Measurements from ENCODE around the gene TGFB1.
A peak's percentile ranks its signal among the peaks of the same experiment; 100 is the strongest.
"Not testable (repeated sequence)": the region's sequence is repeated elsewhere in the genome, so short reads cannot be mapped to it uniquely, and the experiment has no call there.

Gene TGFB1

GRCh38 chr19:41353466-41354342, at the start of gene TGFB1:
Gene TGFB1, minus strand, starts transcription at chr19:41353922. Its CDS starts 878 bp downstream, at chr19:41353044.
- peak; percentile 81 for DNase-seq (ENCODE audit: low read depth)

GRCh38 chr19:41402010-41402409, 48.3 kb upstream of the TGFB1 start:
- DNase-seq (ENCODE audit: low read depth) = no peak

GRCh38 chr19:41401483-41401882, 47.8 kb upstream of the TGFB1 start:
- DNase-seq (ENCODE audit: low read depth) = no peak

DNA sequence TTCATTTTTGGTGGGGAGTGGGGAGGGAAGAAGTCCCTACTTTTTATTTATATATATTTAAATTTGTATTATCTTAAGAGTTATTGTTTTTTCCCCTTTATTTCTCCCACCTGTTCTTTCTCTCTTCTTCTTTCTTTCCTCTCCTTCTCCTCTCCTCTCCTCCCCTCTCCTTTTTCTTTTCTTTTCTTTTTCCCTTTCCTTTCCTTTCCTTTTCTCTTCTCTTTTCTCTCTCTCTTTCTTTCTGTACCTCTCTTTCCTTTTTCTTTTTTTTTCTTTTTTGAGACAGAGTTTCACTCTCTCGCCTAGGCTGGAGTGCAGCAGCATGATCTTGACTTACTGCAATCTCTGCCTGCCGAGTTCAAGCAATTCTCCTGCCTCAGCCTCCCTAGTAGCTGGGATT, 45.8 kb upstream of the TGFB1 start:
- DNase-seq (ENCODE audit: low read depth) = no peak

- no peak for DNase-seq (ENCODE audit: low read depth)
These were observed 45.4 kb upstream of the TGFB1 start for GRCh38 chr19:41399091-41399490.

GRCh38 chr19:41398598-41398997, 44.9 kb upstream of the TGFB1 start:
- no peak for DNase-seq (ENCODE audit: low read depth)

DNA sequence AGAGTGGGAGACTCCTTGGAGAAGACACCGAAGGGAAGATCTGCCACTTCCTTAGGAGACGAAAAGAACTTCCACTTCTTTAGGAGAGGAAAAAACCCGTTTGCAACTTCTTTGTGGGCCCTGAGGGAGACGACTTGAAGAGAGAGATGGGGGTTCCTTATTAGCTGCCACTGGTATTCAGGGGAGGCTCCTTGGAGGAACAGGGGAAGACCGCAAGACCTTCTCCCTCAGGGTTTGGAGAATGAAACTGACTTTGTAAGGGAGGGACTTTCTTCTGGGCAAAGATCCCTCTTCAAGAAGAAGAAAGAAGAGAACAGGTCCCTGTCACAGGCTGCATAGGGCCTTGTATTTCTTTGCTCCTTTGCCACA, 44.3 kb upstream of the TGFB1 start:
- no peak for DNase-seq (ENCODE audit: low read depth)

GRCh38 chr19:41397086-41398049, 43.6 kb upstream of the TGFB1 start, which contains the start of the genes BCKDHA and EXOSC5:
Gene BCKDHA, plus strand, starts transcription at chr19:41397818. Its CDS starts 10 bp downstream, at chr19:41397828.
Gene EXOSC5, minus strand, starts transcription at chr19:41397359. Its CDS starts 31 bp downstream, at chr19:41397328.
- DNase-seq (ENCODE audit: low read depth) = peak; percentile 99

DNA sequence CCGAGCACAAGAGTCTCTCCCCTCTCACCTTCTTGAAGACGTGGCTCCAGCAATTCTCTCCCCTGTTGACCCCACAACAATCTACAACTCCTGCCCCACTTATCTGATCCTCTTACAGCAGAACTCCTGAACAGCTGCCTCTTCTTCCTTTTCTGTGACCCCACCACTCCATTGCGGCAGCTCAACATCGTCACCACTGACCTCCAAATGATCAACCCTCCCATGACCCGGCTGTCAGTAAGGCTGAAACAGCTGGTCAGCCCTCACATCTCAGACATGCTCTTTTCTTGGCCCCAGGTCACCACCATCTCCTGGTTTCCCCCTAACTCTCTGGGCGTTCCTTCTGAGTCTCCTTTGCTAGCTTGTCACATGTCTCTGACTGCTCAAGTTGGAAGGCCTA, 41.6 kb upstream of the TGFB1 start:
- DNase-seq (ENCODE audit: low read depth) = no peak

DNA sequence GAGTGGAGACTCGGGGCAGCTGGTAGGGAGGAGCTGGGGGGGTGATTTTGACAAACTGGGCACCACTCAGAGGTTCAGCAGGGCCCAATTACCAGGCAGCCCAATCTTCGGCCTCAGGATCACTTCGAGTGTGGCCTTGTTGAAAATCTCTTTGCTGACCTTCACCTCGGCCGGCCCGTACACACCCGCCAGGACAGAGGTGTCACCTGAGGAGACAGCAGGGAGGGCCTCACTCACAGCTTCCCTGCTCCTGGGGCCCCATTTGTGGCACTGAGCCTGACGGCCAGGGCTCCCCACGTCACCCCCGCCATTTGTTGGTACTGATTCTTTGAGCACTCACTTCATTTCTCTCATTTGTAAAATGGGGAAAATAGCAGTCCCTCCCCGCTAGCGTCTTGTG, 39.1 kb upstream of the TGFB1 start:
- no peak for DNase-seq (ENCODE audit: low read depth)

DNA sequence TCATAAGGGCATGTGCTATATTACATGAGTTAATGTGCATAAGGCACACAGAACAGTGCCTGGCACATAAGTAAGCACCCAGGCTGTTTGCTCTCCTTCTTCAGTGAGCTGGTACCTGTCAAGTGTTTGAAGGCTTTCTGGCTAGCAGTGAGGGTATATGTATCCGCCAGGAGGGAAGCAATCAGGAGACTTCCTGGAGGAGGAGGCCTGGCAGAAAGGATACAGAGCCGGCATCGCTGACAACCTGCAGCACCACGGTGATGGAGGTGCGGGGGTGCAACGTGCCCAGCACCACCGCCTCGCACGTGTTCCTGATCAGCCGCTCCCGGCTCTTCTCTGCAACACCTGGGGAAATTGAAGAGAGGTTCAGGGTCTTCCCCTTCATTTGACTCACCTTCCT, 37.9 kb upstream of the TGFB1 start:
- DNase-seq (ENCODE audit: low read depth) = no peak

- no peak for DNase-seq (ENCODE audit: low read depth)
These were observed 32.7 kb upstream of the TGFB1 start for GRCh38 chr19:41386442-41386841.

DNA sequence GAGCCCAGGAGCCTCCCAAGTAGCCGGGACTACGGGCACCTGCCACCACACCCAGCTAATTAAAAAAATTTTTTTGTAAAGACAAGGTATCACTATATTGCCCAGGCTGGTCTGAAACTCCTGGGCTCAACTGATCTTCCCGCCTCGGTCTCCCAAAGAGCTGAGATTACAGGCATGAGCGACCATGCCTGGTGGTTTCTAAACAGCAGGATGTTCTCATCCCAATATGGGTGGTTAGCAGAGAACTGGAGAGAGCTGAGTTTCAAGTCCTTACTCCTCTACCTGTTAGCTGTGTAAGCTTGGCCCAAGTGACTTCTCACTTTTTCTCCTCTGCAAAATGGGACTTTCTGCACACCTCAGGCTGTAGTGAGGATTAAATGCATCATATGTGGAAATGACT, 30.6 kb upstream of the TGFB1 start:
- no peak for DNase-seq (ENCODE audit: low read depth)

DNA sequence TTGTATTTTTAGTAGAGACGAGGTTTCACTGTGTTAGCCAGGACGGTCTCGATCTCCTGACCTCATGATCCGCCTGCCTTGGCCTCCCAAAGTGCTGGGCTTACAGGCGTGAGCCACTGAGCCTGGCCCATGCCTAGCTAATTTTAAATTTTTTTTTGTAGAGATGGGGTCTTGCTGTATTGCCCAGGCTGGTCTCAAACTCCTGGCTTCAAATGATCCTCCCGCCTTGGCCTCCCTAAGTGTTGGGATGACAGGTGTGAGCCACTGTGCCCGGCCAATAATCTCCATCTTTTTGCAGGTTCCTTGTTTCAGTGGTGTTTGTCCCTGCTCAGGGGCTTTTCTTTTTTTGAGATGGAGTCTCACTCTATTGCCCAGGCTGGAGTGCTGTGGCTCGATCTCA, 27.8 kb upstream of the TGFB1 start:
- DNase-seq (ENCODE audit: low read depth) = not testable (repeated sequence)

DNA sequence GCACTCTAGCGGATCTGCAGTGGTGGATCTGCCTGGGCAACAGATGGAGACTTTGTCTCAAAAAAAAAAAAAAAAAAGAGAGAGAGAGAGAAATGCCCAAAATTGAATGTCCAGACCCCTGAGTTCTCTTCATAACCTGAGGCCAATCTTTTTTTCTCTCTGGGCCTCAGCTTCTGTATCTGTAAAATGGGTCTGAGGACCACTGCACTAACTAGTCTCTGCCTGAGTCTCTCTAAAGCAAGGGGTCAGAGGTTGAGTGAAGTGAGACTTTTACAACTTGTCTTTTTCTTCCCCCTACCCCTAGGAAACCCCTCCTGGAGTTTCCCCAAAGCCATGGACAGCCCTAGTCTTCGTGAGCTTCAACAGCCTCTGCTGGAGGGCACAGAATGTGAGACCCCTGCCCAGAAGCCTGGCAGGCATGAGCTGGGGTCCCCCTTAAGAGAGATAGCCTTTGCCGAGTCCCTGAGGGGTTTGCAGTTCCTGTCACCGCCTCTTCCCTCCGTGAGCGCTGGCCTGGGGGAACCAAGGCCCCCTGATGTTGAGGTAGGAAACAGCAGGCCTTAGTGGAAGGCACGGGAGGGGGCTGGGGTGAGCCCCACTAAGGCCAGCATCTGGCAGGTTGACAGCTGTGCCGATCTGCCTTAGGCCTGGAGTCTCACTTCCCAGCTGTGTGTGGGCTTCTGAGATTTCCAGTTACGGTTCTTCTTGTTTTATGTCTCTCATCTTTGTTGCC, 24.4 kb upstream of the TGFB1 start:
- no peak for DNase-seq (ENCODE audit: low read depth)

GRCh38 chr19:41376998-41377365, 23.3 kb upstream of the TGFB1 start:
- peak; percentile 43 for DNase-seq (ENCODE audit: low read depth)

- peak; percentile 51 for DNase-seq (ENCODE audit: low read depth)
These were observed 22.7 kb upstream of the TGFB1 start, which contains the start of gene TMEM91 for GRCh38 chr19:41376241-41376997. Gene TMEM91, plus strand, starts transcription at chr19:41376533. Its CDS starts 1,777 bp downstream, at chr19:41378310.

GRCh38 chr19:41373993-41374392, 20.3 kb upstream of the TGFB1 start:
- DNase-seq (ENCODE audit: low read depth) = peak; percentile 87

DNA sequence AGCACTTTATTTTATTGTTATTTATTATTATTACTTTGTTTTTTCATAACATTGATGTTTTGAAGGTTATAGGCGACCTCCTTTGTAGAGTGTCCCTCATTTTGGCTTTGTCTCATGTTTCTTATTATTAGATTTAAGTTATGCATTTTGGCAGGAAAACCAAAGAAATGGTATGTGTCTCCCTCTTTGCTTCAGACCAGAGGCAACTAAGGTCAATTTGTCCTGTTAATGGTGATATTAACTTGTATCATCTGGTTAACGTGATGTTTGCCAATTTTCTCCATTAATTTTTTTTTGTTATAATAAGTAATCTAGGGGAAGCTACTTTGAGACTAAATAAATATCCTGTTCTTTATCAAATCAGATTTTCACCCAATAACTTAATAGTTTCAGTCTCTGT, 18.8 kb upstream of the TGFB1 start:
- no peak for DNase-seq (ENCODE audit: low read depth)

- no peak for DNase-seq (ENCODE audit: low read depth)
These were observed 17.8 kb upstream of the TGFB1 start for GRCh38 chr19:41371541-41371940.

DNA sequence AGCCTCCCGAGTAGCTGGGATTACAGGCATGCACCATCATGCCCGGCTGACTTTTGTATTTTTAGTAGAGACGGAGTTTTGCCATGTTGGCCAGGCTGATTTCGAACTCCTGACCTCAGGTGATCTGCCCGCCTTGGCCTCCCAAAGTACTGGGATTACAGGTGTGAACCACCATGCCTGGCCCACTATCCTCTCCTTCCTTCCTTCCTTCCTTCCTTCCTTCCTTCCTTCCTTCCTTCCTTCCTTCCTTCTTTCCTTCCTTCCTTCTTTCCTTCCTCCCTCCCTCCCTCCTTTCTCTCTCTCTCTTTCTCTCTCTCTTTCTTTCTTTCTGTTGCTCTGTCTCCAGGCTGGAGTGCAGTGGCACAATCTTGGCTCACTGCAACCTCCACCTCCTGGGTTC, 17.4 kb upstream of the TGFB1 start:
- DNase-seq (ENCODE audit: low read depth) = not testable (repeated sequence)

Data from amniotic epithelial cell (primary cell).